PC-9 (cell line): ENCODE results near the gene SH3RF1. TPM values are rescaled to one million over a fixed set of nuclear protein-coding genes. Genes with fewer than 3 reads are reported as not detected.

Experiments used
- BruUV-seq: library from RNA; stranded (reverse); fragments of 400-500 nt; replicated peaks from 2 replicates; lab custom pipeline; 2021; lab: Mats Ljungman, UMichigan
- CTCF ChIA-PET: fragments of 300-600 bp; sonication (Branson Sonifier 250); formaldehyde crosslinking; loops from one replicate; lab custom pipeline; 2022; ENCODE audit warnings: antibody characterized with exemption; lab: Charles Lee
- POLR2A ChIA-PET: fragments of 300-600 bp; sonication (Branson Sonifier 250); formaldehyde crosslinking; loops from one replicate; lab custom pipeline; 2022; ENCODE audit warnings: antibody characterized with exemption; ENCODE audit not compliant: unreplicated experiment; lab: Charles Lee
- DNase-seq, 2 experiments: peaks; one replicate each; pipeline versions ENCODE4 v3.0.0 to v3.0.0-alpha.2; 2015 to 2022; ENCODE audit warnings: mixed read lengths in 1 of 2
- H2AFZ ChIP-seq: fragments of 200-600 bp; sonication (generic); 2 replicates; pipeline ENCODE4 v1.8.1; 2017; ENCODE audit warnings: antibody characterized with exemption
- H3F3A ChIP-seq: fragments of 200-600 bp; sonication (generic); 2 replicates; pipeline ENCODE4 v1.8.1; 2017; ENCODE audit warnings: antibody characterized with exemption, mild to moderate bottlenecking, low read depth; ENCODE audit not compliant: insufficient read depth
- H3K27ac ChIP-seq: fragments of 200-600 bp; sonication (generic); 2 replicates; pipeline ENCODE4 v1.6.1; 2016; ENCODE audit warnings: mixed run types
- H3K27me3 ChIP-seq: fragments of 200-600 bp; sonication (generic); 2 replicates; pipeline ENCODE4 v1.6.1; 2016; ENCODE audit warnings: low read depth, mixed run types; ENCODE audit not compliant: insufficient read depth
- H3K36me3 ChIP-seq: fragments of 200-600 bp; sonication (generic); 2 replicates; pipeline ENCODE4 v1.6.1; 2016; ENCODE audit warnings: low read depth, mixed run types
- H3K4me1 ChIP-seq: fragments of 200-600 bp; sonication (generic); replicated peaks from 2 replicates; pipeline ENCODE4 v1.6.1; 2016; ENCODE audit warnings: mixed run types; ENCODE audit not compliant: insufficient read depth
- H3K4me2 ChIP-seq: fragments of 200-600 bp; sonication (generic); 2 replicates; pipeline ENCODE4 v1.6.1; 2017; ENCODE audit warnings: mixed run types
- H3K4me3 ChIP-seq: fragments of 200-600 bp; sonication (generic); 2 replicates; pipeline ENCODE4 v1.6.1; 2016; ENCODE audit warnings: mixed run types
- H3K79me2 ChIP-seq: fragments of 200-600 bp; sonication (generic); 2 replicates; pipeline ENCODE4 v1.6.1; 2017; ENCODE audit warnings: low read depth, mixed run types
- H3K9me2 ChIP-seq: fragments of 200-600 bp; sonication (generic); 2 replicates; pipeline ENCODE4 v1.8.1; 2017; ENCODE audit warnings: mild to moderate bottlenecking; ENCODE audit not compliant: insufficient read depth
- H3K9me3 ChIP-seq: fragments of 200-600 bp; sonication (generic); 2 replicates; pipeline ENCODE4 v1.8.1; 2016; ENCODE audit warnings: low read depth; ENCODE audit not compliant: insufficient read depth
- H4K20me1 ChIP-seq: fragments of 200-600 bp; sonication (generic); 2 replicates; pipeline ENCODE4 v1.8.1; 2017; ENCODE audit not compliant: insufficient read depth
- EZH2 ChIP-seq: fragments of 200-600 bp; sonication (generic); IDR thresholded peaks from 2 replicates; pipeline ENCODE4 v1.8.0; 2017; ENCODE audit warnings: antibody characterized with exemption, low read depth
- intact Hi-C: fragments of 100-400 bp; cut with micrococcal nuclease; formaldehyde crosslinking; loops from one replicate; pipeline ENCODE4 v1.10.0; 2022; ENCODE audit not compliant: unreplicated experiment
- total RNA-seq: library from RNA; stranded (reverse); gene quantifications from 2 replicates; pipeline ENCODE4 v1.2.3, GENCODE V29; 2021
- TF ChIP-seq, protein P1 (sequence below): fragments of 200-600 bp; sonication (generic); conservative IDR thresholded peaks from 2 replicates; pipeline ENCODE4 v1.6.1; 2017; ENCODE audit warnings: mixed run types, antibody characterized with exemption, mild to moderate bottlenecking, moderate library complexity

SH3RF1 gene
- total RNA-seq, 1 experiment from 2014 or later, result 26.4 TPM

DNA sequence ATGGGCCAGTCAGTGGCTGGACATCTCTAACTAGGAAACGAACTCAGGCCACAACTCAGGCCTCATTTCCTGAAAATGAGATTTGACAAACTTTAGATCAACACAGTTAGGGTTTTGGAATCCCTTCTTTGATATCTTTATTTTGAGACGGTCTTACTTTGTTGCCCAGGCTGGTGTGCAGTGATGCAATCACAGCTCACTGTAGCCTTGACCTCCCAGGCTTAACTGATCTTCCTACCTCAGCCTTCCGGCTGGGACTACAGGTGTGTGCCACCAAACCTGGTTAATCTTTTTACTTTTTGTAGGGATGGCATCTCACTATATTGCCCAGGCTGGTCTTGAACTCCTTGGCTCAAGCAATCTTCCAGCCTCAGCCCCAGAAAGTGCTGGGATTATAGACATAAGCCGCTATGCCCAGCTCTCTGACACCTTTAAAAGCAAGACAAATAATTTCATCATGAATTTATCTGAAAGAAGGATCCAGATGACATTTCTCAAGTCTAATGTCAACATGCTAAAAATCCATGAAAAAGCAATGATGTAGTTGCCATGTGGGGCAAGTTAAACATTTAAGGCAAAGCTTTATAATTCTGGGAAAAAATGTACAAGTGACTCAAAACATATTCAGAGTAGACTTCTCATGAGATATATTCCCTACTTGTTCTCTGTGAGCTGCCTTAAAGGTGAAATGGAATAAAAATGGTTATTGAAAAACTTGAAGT is 171.6 kb downstream of the SH3RF1 start:
- Histone ChIP-seq H3K9me3 (no peaks in the 10 kb centered on the region; the same call in 1 of the 2 replicates), H3K79me2 (no peaks in the 10 kb centered on the region), H3F3A (no peaks in the 10 kb centered on the region), H3K27ac (no peak overlapping the region), H3K36me3 (0 out of 2 replicates have a peak, but pooled peaks cover 8% of the 10 kb centered on the region), H3K27me3 (no peaks in the 10 kb centered on the region), H3K9me2 (no peaks in the 10 kb centered on the region), H3K4me1 (0 out of 2 replicates have a peak, but pooled peaks cover 5% of the 10 kb centered on the region), H2AFZ (no peak overlapping the region), H3K4me2 (no peak overlapping the region), H4K20me1 (no peaks in the 10 kb centered on the region), H3K4me3 (no peak overlapping the region)
- intact Hi-C loops, result no loop called here
- POLR2A ChIA-PET, result no interaction called here
- TF ChIP-seq EZH2, result no peak
- TF ChIP-seq, protein P1, sequence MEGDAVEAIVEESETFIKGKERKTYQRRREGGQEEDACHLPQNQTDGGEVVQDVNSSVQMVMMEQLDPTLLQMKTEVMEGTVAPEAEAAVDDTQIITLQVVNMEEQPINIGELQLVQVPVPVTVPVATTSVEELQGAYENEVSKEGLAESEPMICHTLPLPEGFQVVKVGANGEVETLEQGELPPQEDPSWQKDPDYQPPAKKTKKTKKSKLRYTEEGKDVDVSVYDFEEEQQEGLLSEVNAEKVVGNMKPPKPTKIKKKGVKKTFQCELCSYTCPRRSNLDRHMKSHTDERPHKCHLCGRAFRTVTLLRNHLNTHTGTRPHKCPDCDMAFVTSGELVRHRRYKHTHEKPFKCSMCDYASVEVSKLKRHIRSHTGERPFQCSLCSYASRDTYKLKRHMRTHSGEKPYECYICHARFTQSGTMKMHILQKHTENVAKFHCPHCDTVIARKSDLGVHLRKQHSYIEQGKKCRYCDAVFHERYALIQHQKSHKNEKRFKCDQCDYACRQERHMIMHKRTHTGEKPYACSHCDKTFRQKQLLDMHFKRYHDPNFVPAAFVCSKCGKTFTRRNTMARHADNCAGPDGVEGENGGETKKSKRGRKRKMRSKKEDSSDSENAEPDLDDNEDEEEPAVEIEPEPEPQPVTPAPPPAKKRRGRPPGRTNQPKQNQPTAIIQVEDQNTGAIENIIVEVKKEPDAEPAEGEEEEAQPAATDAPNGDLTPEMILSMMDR, result no peak
- CTCF ChIA-PET, result no interaction called here
- no peak for DNase-seq
- no TSS peak for BruUV-seq

- Histone ChIP-seq H3K4me3 (no peak overlapping the region), H3K4me1 (no peaks in the 10 kb centered on the region), H3K27me3 (no peaks in the 10 kb centered on the region), H2AFZ (no peak overlapping the region), H3F3A (no peaks in the 10 kb centered on the region), H3K4me2 (no peak overlapping the region), H4K20me1 (no peaks in the 10 kb centered on the region), H3K27ac (no peak overlapping the region), H3K36me3 (peaks cover 12% of the 10 kb centered on the region), H3K79me2 (no peaks in the 10 kb centered on the region), H3K9me3 (no peaks in the 10 kb centered on the region; the same call in 1 of the 2 replicates), H3K9me2 (no peaks in the 10 kb centered on the region)
- BruUV-seq, result no TSS peak
- DNase-seq, result no peak
- intact Hi-C loops, result no loop called here
- TF ChIP-seq, protein P1, result no peak
- TF ChIP-seq EZH2, result no peak
- CTCF ChIA-PET, result no interaction called here
- POLR2A ChIA-PET, result no interaction called here
These were observed 172.2 kb downstream of the SH3RF1 start for GRCh38 chr4:169098532-169098931.

DNA sequence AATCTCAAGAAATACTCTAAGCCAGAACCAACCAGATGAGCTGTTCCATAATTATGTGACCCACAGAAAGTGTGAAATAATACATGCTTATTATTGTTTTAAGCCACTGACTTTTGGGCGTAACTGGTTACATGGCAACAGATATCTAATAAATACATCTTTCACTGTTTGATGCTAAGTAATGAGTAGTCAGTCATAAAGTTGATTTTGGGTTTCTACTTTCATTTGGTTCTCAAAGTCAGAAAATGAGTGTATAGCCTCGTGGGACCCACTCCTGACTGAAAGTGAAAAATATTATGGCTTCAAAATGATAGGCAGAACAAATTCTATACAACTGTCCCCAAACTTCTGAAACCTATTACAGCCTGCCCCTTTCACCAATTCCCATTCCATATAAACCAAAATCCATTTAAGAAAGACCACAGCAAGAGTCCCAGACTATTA is 172.7 kb downstream of the SH3RF1 start:
- POLR2A ChIA-PET, result no interaction called here
- H3K4me3 ChIP-seq, result no peak overlapping the region
- H3K4me2 ChIP-seq, result no peak overlapping the region
- H3K4me1 ChIP-seq, result no peaks in the 10 kb centered on the region
- intact Hi-C loops, result no loop called here
- no peak overlapping the region for H3K27ac ChIP-seq
- DNase-seq, result no peak
- H4K20me1 ChIP-seq, result no peaks in the 10 kb centered on the region
- TF ChIP-seq, protein P1, result no peak
- TF ChIP-seq EZH2, result no peak
- H2AFZ ChIP-seq, result no peak overlapping the region
- CTCF ChIA-PET, result no interaction called here
- BruUV-seq, result no TSS peak
- no peaks in the 10 kb centered on the region; the same call in 1 of the 2 replicates for H3K9me3 ChIP-seq
- H3K79me2 ChIP-seq, result no peaks in the 10 kb centered on the region
- peaks cover 16% of the 10 kb centered on the region for H3K36me3 ChIP-seq
- H3K27me3 ChIP-seq, result no peaks in the 10 kb centered on the region
- no peaks in the 10 kb centered on the region for H3K9me2 ChIP-seq
- H3F3A ChIP-seq, result no peaks in the 10 kb centered on the region
